GM18498 (cell line): ENCODE measurements around the gene RBM26.
"Not testable (repeated sequence)": the region's sequence is repeated elsewhere in the genome, so short reads cannot be mapped to it uniquely, and the experiment has no call there.

Experiments used
- ATAC-seq: cut with Tn5 transposase; IDR thresholded peaks from one replicate; pipeline ENCODE4 v1.9.1; 2021; ENCODE audit warnings: mild to moderate bottlenecking, moderate library complexity; ENCODE audit not compliant: unreplicated experiment

RBM26 gene

DNA sequence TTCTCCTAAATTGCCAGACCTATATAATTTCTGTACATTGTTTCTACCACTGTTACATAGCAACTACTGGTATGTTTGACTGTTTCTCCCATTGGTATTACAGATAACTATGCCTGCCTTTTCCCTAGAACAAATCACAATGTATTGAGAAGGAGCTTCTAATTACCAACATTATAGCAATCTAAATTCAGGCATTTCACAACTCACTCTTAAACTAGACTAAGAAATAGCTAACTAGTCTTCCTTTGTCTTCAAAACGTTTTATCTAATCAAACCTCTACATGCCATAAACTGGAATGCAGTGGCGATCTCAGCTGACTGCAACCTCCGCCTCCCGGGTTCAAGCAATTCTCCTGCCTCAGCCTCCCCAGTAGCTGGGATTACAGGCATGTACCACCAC lies 18.2 kb downstream of the RBM26 start:
- ATAC-seq = no peak

DNA sequence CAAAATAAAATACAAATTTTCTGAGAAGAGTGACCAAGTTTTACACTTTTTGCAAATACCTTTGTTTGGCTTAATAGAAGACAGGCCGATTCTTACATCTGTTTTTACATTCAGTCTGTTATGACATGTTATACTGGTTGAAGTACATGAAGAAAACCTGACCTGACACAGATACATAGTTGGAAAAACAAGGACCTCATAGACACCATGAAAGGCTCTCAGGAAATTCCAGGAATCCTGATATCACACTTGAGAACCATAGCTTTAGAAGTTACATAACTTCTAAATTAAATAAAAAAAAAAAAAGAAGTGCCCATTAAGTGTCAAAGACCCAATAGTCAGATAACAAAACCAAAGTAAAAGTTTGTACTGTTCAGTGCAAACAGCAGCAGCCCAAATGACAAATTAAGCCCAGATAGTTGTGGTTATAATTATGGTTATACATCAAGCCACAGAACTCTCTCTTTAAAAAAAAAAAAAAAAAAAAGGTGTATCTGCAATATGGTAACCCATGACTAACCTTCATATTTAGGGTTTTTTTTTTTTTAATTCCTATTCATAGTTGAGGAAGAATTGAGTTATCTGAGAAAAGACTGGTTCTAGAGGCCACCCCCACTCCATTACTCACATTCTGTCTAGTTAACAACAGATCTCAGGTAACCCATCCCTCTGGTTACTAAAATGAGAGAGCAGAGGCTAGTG lies 19.8 kb downstream of the RBM26 start:
- ATAC-seq = peak; percentile 7

DNA sequence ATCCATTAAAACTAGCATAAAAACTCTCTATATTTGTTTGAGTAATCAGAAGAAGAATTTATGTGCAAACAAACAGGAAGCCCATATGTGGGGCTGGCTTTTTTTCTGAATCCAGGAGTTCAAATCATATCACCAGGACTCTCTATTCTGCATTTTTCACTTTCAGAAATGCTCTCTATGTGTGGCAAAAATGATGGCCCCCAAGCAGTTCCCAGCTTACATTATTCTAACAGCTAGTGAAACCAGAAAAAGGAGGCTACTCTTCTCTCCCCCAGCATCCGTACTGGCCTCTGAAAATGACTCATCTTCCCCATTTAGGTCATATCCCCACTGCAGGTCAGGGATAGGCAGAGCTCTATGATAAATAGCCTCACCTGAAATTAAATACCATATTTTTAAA lies 20.4 kb downstream of the RBM26 start:
- ATAC-seq = peak; percentile 91

DNA sequence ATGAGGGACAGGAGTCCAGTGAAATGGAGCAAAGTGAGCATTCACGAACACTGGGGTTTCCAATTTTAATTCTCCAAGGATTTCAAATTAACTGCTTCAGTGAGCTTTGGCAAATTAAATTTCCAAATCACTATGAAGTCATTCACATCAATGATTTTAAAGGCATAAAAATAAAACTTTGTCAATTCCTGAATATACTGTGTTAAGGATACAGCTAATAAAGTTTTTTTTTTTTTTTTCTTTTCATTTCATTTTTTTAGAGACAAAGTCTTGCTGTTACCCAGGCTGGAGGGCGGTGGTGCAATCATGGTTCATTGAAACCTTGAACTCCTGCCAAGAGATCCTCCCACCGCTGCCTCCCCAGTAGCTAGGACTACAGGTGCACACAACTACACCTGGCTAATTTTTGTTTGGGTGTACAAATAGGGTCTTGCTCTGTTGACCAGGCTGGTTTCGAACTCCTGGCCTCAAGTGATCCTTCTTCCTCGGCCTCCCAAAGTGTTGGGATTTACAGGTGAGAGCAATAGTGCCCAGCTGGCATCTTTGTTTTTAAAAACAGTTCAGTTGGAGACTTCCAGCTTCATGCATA lies 21.9 kb downstream of the RBM26 start:
- ATAC-seq = no peak

DNA sequence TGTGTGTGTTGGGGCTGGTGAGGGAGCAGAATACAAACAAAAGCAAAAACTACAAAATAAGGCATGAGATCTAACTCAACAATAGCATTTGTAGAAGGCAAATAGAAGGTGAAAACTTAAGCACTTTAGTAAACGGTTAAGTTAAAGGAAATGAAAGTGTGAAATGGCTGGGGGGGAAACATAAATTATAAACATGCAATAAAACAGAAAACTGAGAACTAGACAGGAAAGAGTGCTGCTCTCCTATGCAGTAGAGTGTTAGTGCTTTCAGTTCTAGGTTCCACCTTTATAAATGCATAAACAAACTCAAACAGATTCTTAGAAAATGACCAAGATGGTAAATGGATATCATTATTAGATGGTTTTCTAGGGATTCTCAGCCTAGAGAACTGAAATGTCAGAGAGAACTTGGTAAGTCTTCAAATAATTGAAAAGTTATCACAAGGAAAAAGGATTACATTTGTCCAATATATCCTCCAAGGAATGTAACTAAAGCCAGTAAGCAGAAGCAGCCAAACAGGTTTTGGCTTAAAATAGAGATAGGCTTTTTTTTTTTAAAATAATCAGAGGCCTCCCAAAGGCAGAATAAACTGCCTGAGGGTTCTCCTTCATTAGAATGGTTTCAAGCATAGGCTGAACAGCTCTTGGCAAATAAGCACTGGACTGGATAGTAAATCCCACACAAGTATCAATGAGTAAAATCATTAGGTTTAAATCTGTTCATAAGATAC lies 23.3 kb downstream of the RBM26 start:
- ATAC-seq = peak; percentile 62

DNA sequence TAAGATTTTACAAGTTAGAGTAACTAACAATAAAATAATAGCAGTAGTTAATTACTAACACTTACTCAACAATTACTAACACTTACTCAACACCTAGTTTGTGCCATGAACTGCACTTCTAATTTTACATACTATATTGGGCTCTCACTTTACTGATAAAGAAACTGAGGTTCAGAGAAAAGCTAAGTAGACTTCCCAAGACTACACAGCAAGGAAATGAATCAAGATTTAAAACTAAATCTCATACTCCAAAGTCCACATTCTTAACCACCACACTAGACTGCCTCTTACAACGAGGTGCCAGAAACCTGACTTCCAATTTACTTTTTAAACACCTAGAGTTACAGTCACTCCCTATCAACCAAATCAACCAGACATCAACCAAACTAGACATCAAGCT lies 25.1 kb downstream of the RBM26 start:
- ATAC-seq = no peak

DNA sequence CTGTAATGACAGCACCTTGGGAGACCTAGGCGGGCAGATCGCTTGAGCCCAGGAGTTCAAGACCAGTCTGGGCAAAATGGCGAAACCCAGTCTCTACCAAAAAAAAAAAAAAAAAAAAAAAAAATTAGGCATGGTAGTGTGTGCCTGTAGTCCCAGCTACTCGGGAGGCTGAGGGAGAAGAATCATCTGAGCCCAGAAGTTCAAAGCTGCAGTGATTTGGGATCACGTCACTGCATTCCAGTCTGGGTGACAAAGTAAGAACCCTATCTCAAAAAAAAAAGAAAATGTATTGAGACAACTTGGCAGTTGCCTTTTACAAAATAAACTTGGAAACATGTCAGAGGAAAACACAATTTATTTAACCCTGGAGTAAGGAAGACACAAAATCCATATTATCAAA lies 26.8 kb downstream of the RBM26 start:
- no peak for ATAC-seq

DNA sequence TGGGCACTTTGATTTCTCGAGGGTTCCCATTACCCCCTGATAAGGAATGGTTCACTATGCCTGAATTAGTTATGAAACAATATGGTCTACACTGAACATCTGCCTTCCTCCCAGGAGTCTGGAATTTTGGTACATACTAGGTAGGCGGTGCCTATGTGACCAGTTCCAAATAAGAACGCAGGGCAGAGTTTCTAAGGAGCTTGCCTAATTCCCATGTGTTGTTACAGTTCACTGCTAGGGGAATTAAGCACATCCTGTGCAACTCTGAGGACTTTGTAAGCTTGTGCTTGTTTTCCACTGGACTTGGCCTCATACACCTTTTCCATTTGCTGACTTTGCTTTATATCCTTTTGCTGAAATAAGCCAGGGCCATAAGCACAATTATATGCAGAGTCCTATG lies 29.2 kb downstream of the RBM26 start:
- ATAC-seq = no peak

DNA sequence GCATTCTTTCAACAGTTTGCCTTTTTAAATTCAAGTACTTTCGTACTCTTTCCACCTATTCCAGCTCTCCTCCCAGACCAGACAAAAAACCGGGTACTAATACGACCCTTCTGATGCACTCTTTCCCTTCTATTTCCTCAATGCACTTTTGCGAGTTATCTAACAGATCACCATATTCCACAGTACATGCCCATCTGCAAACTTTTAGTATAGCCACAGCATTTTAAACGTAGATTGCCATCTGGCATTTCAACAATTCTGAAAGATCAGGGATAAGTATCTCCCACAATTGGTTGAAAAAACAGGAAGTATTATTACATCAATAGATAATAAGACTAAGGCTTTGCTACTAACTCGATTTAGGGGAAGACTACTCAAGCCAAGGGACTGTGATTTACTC lies 31.5 kb downstream of the RBM26 start:
- ATAC-seq = no peak

DNA sequence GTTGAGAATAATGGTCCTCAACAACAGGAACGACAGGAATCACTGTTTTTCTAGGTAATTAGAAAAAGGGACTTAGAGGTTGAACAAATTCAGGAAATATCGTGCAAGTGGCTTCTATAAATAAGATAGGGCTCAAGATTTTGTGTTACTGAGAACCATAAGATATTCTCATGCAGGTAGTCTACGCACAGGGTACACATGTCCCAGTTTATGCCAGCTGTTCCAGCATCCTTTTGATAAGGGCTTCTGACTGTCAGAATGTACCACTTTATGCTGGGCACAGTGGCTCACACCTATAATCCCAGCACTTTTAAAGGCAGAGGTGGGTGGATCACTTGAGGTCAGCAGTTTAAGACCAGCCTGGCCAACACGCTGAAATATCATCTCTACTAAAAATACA lies 32.1 kb downstream of the RBM26 start:
- ATAC-seq = no peak

DNA sequence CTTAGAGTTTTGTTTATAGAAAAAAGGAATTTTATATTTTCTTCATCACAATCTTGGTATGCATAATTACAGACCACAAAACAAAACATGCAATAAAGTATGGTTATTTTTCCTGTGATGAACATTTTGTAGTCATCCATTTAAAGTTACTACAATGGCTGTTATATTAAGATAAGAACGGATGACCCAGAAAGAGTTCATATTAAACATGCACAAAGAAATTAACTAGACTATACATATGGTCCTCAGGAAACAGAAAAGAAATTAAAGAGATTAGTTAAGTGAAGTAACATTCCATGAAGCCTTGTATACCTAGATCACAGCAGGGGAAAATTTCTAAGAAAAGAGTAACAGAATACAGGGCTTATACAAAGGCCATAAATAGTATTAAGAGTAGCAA lies 36.8 kb downstream of the RBM26 start:
- ATAC-seq = no peak

DNA sequence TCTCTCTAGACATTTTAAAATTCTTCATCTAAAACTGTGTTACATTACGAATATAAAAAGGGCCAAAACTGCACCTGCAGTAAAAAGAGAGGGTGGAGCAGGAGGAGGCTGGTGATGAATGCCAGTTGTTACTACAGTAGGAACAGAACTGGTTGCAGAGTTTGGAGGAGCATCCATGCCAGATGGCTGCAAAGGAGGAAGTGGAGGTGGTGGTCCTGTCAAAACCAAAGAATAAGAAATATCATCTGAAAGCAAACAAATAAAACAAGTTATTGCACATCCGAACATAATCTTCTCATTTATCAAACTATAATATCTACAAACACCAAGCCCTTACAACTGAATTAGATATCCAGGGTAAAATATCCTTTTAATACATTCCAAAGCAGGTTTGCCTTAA lies 40.1 kb downstream of the RBM26 start:
- no peak for ATAC-seq

DNA sequence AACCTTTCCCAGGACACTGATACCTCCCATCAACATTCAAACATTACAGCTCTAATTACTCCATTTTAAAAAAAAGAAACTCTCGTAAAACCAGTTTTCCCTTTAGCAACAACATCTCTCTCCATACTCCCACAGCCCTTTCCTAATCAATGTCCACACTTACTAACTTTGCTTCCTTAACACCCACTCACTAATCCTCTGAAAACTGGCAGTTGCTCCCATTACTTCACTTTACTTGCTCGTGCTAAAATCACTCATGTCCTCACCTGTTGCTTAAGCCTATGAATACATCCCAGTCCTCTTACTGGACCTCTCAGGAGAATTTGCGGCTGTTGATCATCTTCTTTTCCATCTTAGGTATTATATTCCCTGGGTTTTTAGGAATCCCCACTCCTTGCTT lies 44.8 kb downstream of the RBM26 start:
- ATAC-seq = no peak

DNA sequence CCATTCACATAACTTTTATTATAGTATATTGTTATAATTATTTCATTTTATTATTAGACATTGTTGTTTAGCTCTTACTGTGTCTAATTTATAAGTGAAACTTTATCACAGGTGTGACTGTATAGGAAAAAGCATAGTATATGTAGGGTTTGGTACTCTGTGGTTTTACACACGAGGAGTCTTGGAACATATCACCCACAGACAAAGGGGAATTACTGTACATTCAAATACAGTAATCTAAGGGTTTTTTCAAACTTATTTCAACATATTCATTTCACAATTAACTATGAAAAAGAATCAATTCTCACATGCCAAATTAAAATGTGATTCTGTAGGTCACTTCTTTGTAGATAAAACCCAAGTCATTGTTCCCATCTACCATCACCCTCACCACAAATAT lies 46.0 kb downstream of the RBM26 start:
- ATAC-seq = no peak

DNA sequence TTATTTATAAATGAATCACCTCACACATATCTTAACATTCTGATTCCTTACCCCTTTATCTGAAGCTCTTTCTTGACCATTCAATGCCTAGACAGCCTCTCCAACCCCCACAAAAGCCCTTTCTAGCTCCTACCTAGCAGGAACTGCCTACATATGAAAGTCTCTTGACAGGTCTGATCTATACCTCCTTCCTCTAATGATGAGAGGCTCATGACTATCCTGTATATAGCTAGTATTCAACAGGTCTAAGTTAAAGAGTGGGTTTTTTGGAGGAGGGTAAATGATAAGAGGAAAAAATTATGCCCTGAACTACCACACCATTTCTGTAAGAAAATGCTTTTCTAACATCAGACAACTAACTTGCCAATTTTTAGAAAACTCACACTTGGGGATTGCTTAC lies 47.0 kb downstream of the RBM26 start:
- no peak for ATAC-seq

DNA sequence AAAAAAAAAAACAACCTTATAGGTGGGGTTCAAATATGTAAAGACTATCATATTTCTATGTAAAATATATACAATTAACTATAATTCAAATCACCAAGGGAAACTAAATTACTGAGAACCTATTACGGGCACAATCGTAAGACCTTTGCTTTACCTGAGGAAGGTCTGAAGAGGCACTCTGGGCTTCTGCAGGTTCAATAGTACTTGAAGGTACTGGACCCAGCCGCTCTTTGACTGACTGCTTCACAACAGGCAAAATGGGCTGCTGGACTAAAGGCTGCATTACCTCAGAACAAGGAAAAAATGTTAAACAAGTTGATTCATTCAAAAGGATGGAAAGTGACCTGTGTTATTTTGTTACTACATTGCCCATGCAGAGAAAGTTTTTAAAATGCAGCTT lies 51.8 kb downstream of the RBM26 start:
- ATAC-seq = no peak

DNA sequence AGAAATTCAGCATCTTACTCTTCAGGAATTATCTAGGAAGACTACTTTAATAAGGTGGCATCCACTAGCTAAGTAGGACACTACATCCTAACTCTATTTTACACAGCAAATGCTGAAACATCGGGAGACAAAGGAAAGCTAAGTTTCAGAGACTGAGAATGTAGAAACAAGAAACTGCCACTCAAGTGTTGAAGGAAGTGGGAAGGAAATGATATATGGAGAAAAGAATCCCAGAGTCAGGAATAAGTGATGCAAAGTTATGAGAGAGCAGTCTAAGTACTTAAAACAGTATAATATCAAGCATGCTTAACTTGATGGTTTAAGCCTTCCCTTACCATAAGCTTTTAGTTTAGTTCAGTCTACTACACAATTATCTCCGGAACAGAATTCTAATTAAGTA lies 52.4 kb downstream of the RBM26 start:
- no peak for ATAC-seq

DNA sequence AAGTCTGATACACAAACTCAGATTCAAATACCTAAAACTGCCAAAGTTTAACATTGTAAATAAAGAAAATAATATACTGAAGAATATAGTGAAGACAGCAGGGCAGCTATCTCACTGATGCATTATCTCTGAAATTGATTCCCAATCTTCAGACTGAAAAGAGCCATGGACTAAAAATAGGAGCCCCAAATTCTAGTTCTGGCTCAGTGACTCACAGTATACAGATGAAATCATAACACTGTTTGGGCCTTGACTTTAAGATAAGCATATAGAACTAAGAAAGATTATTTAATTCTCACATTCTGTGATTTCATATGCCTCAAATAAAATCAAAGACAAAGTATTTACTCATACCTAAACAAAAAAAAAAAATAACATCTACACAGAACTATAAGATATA lies 53.9 kb downstream of the RBM26 start:
- ATAC-seq = no peak

DNA sequence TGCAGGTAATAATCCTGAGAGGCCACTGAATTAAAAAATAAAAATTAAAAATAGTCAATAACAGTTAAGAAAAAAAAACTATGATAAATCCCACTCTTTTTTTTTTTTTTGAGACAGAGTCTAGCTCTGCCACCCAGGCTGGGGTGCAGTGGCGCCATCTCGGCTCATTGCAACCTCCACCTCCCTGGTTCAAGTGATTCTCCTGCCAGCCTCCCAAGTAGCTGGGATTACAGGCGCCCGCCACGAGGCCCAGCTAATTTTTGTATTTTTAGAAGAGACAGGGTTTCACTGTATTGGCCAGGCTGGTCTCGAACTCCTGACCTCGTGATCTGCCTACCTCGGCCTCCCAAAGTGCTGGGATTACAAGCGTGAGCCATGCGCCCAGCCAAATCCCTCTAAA lies 56.4 kb downstream of the RBM26 start:
- ATAC-seq = not testable (repeated sequence)

DNA sequence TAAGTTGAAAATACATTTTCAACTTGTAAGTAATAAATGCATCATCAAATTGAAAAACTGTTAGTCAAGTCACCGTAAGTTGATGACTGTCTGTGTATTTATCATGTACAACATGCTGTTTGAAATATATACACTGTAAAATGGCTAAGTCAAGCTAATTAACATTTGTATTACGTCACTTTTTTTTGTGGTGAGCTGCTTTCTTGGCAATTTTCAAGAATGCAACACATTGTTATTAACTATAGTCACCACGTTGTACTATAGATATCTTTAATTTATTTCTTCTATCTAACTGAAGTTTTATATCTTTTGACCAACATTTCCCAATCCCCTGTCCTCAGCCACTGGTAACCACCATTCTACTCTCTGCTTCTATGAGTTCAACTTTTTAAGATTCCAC lies 57.0 kb downstream of the RBM26 start:
- ATAC-seq = no peak

DNA sequence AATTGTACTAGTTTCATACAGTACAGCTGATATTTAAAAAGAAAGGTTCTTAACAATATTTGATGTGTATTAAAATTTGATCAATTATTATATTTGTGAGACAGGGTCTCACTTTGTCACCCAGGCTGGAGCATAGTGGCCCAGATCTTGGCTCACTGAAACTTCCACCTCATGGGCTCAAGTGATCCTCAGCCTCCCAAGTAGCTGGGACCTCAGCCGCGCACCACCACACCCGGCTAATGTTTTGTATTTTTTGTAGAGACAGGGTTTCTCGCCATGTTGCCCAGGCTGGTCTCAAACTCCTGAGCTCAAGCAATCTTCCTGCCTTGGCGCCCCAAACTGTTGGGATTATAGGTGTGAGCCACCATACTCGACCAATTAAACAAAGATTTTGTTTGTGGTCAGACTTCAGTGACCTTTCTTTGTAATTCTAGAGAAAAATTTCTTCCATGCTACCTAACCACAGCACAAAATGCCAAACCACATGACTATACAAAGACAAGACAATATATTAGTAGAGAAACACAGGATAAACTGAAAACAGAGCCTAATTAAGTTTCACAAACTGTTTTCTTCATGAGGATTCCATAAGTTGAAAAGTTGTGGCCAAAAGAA lies 59.6 kb downstream of the RBM26 start:
- ATAC-seq = no peak

DNA sequence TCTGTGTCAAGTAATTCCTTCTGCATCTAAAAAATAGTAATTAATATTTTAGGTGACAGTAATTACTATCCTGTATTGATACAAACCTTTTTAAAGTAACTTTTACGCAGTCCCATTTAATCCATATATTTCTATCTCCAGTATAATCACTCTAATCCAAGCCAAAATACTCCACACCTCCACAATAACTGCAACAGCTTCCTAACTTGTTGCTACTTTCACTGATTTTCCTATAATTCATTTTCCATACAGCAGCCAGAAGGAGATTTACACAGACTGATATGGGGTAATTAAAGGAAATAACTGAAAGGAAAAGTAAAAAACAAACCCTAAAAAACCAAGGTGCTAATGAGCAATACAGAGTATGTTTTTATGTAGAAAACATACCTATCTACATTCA lies 64.9 kb downstream of the RBM26 start:
- ATAC-seq = no peak
